AG10803 (cell line): ENCODE results near the gene MRPS24.
"Not testable (repeated sequence)": the region's sequence is repeated elsewhere in the genome, so short reads cannot be mapped to it uniquely, and the experiment has no call there.

Experiments
- DNase-seq: peaks from one replicate; pipeline ENCODE4 v3.0.0; 2010; ENCODE audit warnings: low read depth
- H3K4me3 ChIP-seq: 2 replicates; pipeline ENCODE4 v1.5.1; 2011; ENCODE audit warnings: mild to moderate bottlenecking, low read length, control low read depth
- TF ChIP-seq, protein P1 (sequence below): conservative IDR thresholded peaks from 2 replicates; pipeline ENCODE4 v1.5.1; 2011; ENCODE audit warnings: mild to moderate bottlenecking, low read length, control low read depth, inconsistent platforms

MRPS24 gene

GRCh38 chr7:43823941-43824340 is 45.4 kb downstream of the MRPS24 start:
- TF ChIP-seq, protein P1, sequence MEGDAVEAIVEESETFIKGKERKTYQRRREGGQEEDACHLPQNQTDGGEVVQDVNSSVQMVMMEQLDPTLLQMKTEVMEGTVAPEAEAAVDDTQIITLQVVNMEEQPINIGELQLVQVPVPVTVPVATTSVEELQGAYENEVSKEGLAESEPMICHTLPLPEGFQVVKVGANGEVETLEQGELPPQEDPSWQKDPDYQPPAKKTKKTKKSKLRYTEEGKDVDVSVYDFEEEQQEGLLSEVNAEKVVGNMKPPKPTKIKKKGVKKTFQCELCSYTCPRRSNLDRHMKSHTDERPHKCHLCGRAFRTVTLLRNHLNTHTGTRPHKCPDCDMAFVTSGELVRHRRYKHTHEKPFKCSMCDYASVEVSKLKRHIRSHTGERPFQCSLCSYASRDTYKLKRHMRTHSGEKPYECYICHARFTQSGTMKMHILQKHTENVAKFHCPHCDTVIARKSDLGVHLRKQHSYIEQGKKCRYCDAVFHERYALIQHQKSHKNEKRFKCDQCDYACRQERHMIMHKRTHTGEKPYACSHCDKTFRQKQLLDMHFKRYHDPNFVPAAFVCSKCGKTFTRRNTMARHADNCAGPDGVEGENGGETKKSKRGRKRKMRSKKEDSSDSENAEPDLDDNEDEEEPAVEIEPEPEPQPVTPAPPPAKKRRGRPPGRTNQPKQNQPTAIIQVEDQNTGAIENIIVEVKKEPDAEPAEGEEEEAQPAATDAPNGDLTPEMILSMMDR = no peak
- DNase-seq = no peak
- H3K4me3 ChIP-seq = no peak overlapping the region

DNA sequence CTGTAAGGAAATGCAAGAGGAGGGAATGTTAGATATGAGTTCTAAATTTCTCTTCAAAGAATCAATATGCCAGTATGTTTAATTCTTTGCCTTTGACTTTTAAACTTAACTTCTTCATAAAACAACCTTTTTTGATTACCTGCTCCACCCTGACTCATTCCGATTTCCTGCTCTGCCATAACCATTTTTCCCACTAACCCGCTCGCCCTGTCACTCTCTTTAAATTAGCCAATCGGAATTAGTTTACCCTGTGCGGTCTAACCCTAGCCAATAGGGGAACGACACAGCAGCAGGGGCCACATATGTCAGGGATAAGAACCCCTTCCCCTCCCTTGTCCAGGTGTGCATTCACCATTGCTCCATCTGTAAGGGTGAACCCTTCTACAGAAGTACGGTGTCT is 45.9 kb downstream of the MRPS24 start:
- DNase-seq = not testable (repeated sequence)

More for the DNA sequence above, 45.9 kb downstream of the MRPS24 start:
- H3K4me3 ChIP-seq = not testable (repeated sequence)
